Glutamatergic neuron (in vitro differentiated cells): ENCODE results near the gene GFOD1. TPM values are rescaled to one million over a fixed set of nuclear protein-coding genes. Genes with fewer than 3 reads are reported as not detected.

Experiments used
- DNase-seq: peaks from one replicate; pipeline ENCODE4 v3.0.0; 2022
- H3K27ac Mint-ChIP-seq: one replicate; pipeline ENCODE4 v1.8.0; 2020; ENCODE audit warnings: mild to moderate bottlenecking, mixed read lengths, inconsistent platforms; ENCODE audit not compliant: unreplicated experiment
- H3K27me3 Mint-ChIP-seq: one replicate; pipeline ENCODE4 v1.8.0; 2020; ENCODE audit warnings: mild to moderate bottlenecking, moderate library complexity, mixed read lengths, inconsistent platforms; ENCODE audit not compliant: unreplicated experiment
- H3K36me3 Mint-ChIP-seq: one replicate; pipeline ENCODE4 v1.8.0; 2020; ENCODE audit warnings: mild to moderate bottlenecking, mixed read lengths, inconsistent platforms; ENCODE audit not compliant: unreplicated experiment
- H3K4me1 Mint-ChIP-seq: one replicate; pipeline ENCODE4 v1.8.0; 2020; ENCODE audit warnings: mild to moderate bottlenecking, low read depth, mixed read lengths, inconsistent platforms; ENCODE audit not compliant: unreplicated experiment
- H3K4me3 Mint-ChIP-seq: one replicate; pipeline ENCODE4 v1.8.0; 2020; ENCODE audit warnings: mild to moderate bottlenecking, mixed read lengths, inconsistent platforms; ENCODE audit not compliant: unreplicated experiment
- H3K9me3 Mint-ChIP-seq: one replicate; pipeline ENCODE4 v1.8.0; 2020; ENCODE audit warnings: mild to moderate bottlenecking, moderate library complexity, mixed read lengths, inconsistent platforms; ENCODE audit not compliant: unreplicated experiment
- CTCF ChIP-seq: fragments of 200-600 bp; sonication (generic); IDR thresholded peaks from one replicate; pipeline ENCODE4 v1.5.0; 2021; ENCODE audit not compliant: partially characterized antibody, unreplicated experiment
- total RNA-seq: library from RNA; stranded (reverse); fragmentation: NEBNext Ultra II Directional; extraction: Animal tissue kit (Norgen Biotek cat#: 25700); gene quantifications from one replicate; pipeline ENCODE4 v1.2.1, GENCODE V29; 2021; ENCODE audit not compliant: unreplicated experiment

Gene GFOD1
- total RNA-seq, 1 donor from 2014 or later, result 4.1 TPM

DNA sequence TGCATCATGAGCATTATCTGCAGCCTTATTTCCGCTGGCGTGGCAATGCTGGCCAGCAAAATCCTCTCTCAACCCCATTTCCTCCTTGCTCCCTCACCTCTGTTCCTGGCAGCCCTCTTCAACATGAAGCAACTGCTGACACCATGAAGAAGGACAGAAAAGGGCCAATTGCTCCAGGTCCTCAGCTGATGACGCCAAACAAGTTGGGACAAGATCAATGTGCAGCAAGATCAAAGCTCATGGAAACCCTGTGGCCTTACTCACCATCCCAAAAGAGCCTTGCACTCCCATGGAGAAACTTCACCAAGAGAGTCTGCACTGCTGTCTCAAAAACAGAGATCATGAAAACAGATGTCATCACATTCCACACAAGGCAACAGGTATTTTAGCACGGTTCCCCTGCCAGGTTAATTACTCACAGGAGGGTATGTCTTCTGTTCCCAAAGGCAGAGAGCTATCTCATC is 7.4 kb downstream of the GFOD1 start:
- no peak for DNase-seq
- Mint-ChIP-seq H3K27ac (no peak overlapping the region), H3K9me3 (no peaks in the 10 kb centered on the region), H3K4me3 (no peak overlapping the region), H3K36me3 (no peaks in the 10 kb centered on the region), H3K27me3 (no peaks in the 10 kb centered on the region), H3K4me1 (peaks cover 10% of the 10 kb centered on the region)
- TF ChIP-seq CTCF, result no peak

GRCh38 chr6:13479206-13479800 is 8.1 kb downstream of the GFOD1 start:
- TF ChIP-seq CTCF, result no peak
- Mint-ChIP-seq H3K27me3 (no peaks in the 10 kb centered on the region), H3K4me1 (peaks cover 3% of the 10 kb centered on the region), H3K36me3 (no peaks in the 10 kb centered on the region), H3K4me3 (no peak overlapping the region), H3K9me3 (peaks cover 3% of the 10 kb centered on the region), H3K27ac (no peak overlapping the region)
- no peak for DNase-seq

- no peaks in the 10 kb centered on the region for H3K36me3 Mint-ChIP-seq
- TF ChIP-seq CTCF, result no peak
- peaks cover 2% of the 10 kb centered on the region for H3K4me1 Mint-ChIP-seq
- no peak overlapping the region for H3K27ac Mint-ChIP-seq
- no peaks in the 10 kb centered on the region for H3K27me3 Mint-ChIP-seq
- H3K4me3 Mint-ChIP-seq, result no peak overlapping the region
- DNase-seq, result no peak
- H3K9me3 Mint-ChIP-seq, result peaks cover 3% of the 10 kb centered on the region
Measured at GRCh38 chr6:13478525-13478966, 8.9 kb downstream of the GFOD1 start.

- no peak overlapping the region for H3K4me3 Mint-ChIP-seq
- no peak for DNase-seq
- peaks cover 4% of the 10 kb centered on the region for H3K27me3 Mint-ChIP-seq
- TF ChIP-seq CTCF, result no peak
- no peaks in the 10 kb centered on the region for H3K36me3 Mint-ChIP-seq
- H3K4me1 Mint-ChIP-seq, result peaks cover 21% of the 10 kb centered on the region
- no peak overlapping the region for H3K27ac Mint-ChIP-seq
- H3K9me3 Mint-ChIP-seq, result peaks cover 3% of the 10 kb centered on the region
Measured at GRCh38 chr6:13474787-13475186, 12.6 kb downstream of the GFOD1 start.

DNA sequence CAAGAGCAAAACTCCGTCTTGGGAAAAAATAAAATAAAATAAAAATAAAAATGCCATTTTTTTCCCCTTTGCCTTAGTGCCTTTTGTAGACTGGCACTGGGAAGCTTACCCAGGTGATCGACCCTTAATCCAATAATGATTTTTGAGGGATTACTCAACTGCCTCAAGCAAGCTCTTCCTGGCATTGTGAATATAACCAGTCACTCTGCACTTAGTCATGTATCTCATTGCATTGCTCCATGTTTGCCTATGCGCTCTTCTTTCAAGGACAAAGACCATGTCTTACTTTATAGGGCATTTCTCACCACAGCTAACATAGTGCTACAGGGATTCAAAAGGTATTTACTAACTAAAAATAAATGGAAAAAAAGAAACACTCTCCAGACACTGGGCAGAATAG is 13.0 kb downstream of the GFOD1 start:
- H3K27ac Mint-ChIP-seq, result no peak overlapping the region
- H3K4me3 Mint-ChIP-seq, result no peak overlapping the region
- DNase-seq, result no peak
- peaks cover 3% of the 10 kb centered on the region for H3K9me3 Mint-ChIP-seq
- H3K27me3 Mint-ChIP-seq, result peaks cover 4% of the 10 kb centered on the region
- H3K4me1 Mint-ChIP-seq, result peaks cover 20% of the 10 kb centered on the region
- no peaks in the 10 kb centered on the region for H3K36me3 Mint-ChIP-seq
- TF ChIP-seq CTCF, result no peak
